Inflammatory macrophage treated with lipopolysaccharide for 1 hour (primary cell): Measurements from ENCODE around the gene GMCL2.

Experiments
- DNase-seq, 2 donors: peaks; one replicate each; pipeline ENCODE4 v3.0.0-alpha.2; 2020 to 2022

The GMCL2 gene

DNA sequence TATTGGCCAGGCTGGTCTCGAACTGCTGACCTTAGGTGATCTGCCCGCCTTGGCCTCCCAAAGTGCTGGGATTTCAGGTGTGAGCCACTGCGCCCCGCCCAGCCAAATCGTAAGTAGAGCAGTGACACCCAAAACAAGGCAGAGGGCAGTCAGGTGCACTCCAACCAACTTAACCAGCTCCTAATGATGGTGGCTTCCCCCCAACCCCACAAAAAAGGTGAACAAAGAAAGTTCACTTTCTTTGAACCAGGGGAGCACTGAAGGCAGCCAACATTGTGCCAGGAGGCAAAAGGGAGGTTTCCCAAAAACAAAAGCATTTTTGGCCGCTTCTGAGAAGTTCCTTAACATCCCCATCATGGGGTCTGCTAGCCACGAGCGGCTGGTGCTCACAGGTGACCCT, 9.6 kb downstream of the GMCL2 start:
- DNase-seq, result no peak

DNA sequence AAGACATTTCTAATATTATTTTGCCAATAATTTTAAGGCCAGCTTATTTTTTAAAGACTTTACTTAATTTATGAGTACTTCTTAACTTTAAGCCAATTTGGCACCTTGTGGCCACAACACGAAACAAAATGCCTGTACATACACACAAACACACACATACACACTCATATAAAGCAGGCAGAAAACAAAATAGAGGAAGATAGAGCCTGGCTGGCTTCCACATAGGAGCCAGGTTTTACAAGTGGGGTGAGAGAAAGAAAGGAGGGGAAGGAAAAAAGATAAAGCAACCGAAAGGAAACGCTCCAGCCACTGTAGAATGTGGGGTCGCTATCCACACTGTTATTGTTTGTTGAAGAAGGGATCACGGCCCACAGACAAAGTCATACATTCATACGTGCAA, 10.4 kb downstream of the GMCL2 start:
- no peak for DNase-seq

DNA sequence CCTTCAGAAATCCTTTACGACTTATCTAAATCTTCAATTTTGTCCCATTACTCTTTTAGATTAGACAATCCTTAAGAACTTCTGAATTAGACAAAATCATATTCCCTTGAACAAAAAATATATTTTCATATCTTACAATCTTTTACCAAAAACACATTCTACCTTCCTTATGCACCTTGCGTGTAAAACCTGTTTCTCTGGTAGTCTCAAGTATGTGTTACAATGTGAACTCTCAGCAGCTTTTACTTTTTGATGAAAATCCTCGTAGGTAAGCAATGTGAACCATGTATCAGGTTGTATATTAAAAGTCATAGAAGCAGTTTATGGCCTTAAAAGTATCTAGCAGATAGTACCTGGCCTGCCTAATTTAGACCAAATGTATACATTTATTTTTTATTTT, 12.7 kb downstream of the GMCL2 start:
- no peak for DNase-seq

DNA sequence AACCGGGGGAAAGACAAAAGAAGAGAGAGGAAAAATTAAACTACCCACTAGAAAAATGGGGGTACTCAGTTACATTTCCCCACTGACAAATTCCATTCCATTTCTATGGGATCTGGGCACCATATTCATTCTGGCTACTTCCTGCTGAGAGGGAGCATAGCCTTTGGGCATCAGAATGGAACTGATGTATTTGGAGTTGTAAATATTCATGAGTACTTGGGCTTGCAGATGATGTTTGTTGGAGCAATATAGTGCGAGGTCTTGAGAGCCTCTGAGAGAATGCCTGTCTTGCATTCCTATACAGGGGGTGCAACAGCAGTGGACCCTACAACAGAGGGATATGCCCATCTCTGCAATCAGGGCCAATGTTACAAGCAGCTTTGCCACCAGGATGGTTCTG, 16.7 kb downstream of the GMCL2 start:
- no peak for DNase-seq

DNA sequence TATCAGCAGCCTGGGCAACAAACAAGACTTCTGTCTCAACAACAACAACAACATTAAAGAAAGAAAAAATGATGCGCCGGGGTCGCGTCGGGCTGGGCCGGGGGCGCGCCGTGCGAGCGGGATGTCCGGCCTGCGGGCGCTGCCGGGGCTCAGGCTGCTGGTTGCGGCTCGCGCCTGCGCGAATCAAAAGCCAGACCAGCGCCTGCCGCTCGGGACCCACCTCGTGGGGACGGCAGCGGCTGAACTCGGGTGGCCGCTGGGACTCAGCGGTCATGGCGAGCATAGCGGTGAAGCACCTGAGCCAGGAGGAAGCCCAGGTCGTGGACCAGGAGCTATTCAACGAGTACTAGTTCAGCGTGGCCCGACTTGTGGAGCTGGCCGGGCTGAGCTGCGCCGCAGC, 21.6 kb downstream of the GMCL2 start:
- DNase-seq, result no peak

DNA sequence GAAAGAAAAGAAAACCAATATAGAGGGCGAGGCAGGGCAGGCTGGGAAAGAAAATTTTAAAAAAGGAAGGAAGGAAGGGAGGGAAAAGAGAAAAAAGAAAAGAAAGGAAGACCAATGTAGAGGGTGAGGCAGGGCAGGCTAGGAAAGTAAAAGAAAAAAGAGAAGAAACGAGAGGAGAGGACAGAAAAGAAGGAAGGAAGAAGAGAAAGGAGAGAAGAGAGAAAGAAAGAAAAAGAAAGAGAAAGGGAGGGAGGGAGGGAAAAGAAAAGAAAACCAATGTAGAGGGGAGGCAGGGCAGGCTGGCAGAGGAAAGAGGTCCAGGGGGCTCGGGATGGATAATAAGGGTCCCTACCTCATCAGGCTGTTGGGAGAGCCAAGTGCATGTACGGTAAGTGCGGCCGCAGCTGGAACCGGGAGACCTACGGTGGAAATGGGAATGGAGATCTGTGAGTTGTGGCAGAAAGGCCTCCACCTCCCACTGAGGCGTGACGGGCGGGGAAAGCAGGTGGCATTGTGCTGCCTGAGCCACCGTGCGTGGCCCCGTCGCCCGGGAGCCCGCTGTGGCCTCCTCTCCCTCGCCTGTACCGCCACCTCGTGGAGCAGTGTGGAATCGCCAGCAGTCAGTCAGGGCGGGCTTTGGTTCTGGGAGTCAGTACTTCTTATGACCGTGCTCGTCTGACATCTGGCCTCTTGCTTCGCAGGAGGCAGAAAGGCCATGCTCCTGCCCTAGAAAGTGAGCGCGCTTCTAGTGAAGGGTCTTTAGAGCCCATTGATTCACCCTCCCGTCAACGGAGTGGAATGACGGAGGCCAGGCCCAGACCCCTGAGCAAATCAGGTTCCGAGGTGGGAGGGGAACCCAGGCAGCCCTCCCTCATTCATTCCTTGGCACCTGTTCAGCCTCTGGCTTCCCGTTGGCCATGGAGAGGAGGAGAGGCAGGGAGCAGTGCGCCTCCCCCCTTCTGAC, 23.1 kb downstream of the GMCL2 start:
- peak; percentile 68 to 97 for DNase-seq

DNA sequence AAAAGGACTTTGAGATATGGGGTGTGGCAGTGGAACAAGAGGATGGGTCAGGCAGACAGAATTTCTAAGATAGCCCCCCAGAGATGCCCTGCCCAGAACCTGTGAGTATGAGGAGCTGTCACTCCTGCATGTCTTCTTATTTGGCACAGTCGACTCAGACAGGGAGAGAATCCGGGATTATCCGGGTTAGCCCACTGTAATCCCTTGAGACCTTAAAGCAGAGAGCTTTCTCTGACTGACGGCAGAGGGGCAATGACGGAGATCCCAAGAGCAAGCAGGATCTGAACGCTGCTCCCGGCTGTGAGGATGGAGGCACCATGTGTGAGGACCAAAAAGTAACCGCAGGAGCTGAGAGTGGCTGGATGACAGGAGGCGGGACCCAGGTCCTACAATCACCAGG, 24.7 kb downstream of the GMCL2 start:
- no peak for DNase-seq

DNA sequence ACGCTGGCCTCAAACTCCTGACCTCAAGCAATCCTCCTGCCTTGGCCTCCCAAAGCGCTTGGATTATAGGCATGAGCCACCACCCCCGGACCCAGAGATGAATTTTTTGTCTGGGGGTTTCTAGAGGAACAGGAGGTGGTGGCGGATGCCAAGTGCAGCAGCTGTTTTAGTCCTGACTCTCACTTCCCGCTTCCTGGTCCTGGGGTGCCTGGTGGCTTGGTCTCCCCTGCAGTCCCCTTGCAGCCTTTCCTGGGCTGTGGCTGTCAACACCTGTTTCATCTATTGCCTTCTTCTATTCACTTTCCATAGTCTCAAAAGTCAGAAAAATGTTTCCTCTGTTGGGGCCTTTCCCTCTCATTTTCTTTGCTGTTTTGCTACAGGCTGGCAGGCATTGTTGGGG, 27.0 kb downstream of the GMCL2 start:
- no peak for DNase-seq

DNA sequence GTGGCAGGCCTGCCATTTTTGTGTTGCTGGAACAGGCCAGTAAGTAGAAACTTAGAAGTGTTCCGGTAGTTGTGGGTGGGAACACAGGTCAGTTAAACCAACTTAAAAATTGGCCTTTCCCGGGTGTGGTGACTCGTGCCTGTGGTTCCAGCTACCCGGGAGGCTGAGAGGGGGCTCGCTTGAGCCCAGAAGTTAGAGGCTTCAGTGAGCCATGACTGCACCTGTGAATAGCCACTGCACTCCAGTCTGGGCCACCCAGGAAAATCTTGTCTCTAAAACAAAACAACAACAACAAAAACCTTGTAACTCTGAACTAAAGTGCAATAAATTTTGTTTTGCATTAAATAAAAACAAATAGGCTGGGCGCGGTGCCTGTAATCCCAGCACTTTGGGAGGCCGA, 32.1 kb downstream of the GMCL2 start:
- DNase-seq, result no peak

DNA sequence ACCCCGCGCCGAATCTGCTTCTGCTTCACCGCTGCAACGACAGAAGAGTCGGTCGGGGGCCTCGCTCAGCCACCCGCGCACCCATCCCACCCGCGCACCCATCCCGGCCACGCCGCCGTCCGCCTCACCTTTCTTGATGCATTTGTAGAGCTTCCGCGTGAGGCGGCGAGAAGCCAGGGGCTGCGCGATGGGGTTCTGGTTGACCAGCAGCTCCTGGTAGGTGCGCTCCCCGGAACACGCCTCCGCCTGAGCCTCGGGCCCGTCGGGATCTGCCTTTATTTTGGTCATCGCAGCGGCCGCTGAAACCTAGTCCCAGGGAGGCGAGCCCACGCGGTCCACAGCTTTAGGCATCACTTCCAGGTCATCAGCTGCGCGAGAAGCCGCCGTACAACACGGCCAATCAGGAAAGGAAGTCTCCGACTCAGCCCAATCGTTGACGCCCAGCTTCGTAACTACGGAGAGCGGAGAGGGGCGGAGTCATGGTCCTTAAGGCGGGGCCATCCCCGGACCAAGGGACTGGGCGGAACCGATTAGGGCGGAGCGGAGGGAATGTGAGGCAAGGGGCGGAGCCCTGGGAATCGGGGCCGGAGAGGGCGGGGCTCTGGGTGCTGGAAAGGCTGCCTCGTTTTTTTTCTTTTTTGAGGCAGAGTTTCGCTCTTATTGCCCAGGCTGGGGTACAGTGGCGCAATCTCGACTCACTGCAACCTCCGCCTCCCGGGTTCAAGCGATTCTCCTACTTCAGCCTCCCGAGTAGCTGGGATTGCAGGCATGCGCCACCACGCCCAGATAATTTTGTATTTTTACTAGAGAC, 33.4 kb downstream of the GMCL2 start, which contains the start of gene NHP2:
Gene NHP2, minus strand, starts transcription at position 356 of the 811 bp plus-strand sequence. Its CDS starts 68 bp downstream, at position 288.
- DNase-seq, result peak; percentile 99 to 100

DNA sequence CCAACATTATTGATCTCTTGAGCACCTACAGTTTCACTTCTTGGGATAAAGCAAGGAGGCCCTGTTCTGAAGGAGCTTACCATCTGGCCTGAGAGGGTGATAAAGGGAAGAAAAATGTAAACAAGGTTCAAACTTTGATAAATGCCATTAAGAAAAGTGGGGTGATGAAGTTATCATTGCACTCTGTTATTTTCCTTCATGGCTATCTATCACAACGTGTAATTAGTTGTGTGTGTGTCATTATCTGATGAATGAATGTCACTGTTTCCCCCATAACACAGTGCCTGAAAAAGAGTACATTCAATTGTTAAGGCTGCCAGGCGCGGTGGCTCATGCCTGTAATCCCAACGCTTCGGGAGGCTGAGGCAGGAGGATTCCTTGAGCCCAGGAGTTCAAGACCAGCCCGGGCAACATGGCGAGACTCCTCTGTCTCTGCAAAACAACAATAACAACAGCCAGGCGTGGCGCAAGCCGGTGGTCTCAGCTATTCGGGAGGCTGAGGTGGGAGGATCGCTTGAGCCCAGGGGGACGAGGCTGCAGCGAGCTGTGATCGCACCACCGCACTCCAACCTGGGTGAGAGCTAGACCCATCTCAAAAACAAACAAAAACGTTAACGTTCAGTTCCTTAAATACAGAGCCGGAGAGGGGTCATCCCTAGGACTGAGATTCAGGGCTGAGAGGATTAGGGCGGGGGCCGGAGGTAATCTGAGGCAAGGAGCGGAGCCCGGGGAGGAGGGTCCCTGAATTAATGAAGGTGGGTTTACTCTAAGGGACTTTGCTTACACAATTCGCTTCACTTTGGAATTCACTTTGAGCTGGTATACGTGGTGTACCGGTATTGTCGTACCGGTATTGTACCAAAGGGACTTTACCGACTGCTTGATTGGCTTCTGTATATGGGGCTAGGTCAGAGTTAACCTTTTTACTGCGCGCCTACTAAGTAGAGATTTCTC, 34.4 kb downstream of the GMCL2 start:
- DNase-seq, result no peak

DNA sequence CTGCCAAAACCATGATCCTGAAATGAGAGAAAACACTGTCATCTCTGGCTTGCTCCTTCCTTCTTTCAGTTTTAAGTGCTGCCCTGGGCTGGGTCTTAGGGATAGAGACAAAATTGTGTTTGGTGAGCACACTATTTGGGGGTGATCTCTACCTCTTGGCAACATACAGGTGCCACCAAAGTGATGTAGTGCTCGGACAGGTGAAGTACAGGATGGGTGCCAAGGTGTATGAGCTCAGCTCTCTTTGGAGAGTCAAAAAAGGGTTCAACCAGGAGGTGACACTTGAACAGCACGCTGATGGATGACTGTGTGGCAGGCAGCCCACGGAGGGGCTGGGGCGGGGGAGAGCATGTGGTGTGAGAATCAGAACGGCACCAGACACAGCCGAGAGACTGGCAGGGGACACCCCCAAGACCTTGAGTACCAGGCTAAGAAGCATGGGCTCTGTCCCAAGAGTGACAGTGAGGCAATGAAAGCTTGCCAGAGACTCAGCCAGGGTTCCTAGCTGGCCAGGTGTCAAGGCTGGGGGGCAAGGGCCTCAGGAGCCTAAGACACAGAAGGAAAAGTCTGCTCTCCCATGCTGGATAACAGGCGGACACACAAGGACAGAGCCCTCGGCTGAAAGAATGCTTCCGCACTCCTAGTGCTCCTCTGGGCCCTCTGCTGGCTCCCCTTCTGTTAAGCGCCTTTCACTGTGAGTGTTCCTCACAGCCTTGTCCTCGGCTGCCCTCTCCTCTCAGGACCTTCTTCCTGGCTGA, 36.0 kb downstream of the GMCL2 start:
- DNase-seq, result no peak

DNA sequence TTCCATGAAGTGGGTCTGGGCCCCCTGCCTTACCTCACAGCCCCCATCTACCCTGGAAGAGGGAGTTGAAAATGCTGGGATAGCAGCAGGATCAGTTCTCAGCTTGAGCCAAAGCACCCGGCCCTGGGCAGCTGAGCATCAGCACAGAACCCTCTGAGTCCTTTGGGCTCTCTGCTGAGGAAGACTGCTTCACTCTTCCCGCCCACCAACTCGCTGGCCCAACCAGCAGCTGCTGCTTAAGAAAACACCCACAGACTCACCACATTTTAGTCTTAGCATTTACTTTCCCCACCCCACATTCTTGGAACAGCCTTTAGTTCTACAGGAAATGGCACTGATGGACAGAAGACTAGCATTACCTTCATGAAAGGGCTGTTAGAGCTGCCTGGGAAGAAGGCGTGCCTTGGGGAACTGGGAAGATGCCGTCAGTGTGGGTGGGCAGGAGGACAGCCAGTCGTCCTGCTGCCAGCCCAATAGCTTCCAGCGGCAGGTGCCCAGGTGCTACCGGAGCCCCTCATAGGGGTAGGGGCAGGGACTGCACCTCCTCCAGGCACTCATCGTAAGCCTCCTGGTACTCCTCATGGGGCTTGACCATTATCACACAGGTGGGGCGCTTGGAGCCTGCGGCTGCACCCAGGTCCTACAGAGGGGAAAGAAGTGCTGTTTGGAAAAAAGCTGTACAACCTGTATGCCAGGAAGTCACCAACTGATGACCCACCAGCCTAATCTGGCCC, 37.8 kb downstream of the GMCL2 start:
- DNase-seq, result no peak

DNA sequence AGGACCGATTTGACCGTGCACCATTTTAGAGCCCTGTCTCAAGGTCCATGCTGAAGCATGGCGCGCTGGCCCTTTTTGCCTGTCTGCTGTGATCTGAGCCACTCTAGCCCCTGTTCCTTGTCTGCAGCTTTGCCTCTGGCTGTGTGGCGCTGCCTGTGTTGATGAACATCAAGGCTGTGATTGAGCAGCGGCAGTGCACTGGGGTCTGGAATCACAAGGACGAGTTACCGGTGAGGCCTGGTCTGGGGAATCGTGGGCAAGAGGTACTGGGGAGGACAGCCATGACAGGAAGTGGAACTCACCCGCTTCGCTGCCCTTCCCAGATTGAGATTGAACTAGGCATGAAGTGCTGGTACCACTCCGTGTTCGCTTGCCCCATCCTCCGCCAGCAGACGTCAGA, 39.8 kb downstream of the GMCL2 start:
- DNase-seq, result no peak

DNA sequence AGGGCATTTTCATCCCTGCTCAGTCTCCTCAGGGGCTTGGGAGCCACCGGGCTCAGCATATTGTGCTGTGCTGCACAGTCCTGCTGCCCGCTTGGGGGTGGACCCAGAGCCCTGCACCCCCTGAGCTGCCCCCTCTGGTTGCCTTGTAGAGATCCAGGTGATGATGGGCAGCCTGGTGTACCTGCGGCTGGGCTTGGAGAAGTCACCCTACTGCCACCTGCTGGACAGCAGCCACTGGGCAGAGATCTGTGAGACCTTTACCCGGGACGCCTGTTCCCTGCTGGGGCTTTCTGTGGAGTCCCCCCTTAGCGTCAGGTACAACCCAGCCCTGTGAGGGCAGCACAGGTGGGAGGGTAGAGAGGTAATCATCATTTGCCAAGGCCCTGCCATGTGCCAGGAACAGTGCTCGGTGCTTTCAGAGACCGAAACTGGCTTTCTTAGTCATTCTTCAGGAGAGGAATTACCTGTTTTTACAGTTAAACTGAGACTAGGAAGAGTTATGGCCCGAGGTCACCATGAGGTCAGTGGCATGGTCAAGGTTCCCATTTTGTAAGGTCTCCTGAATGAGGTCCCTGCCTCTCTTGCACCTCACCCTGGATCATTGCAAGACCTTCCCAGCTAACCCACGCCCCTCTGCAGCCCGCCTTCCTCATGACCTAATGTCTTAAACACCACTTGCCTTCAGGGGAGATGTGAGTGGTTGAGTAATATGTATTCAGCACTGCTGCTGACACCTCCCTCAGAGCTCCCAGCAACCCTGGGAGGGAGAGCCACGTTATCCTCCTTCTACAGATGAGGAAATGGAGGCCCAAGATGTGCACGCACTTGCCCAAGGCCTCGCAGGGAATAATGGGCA, 41.0 kb downstream of the GMCL2 start:
- DNase-seq, result peak in 1 of 2 donors; percentile 28

DNA sequence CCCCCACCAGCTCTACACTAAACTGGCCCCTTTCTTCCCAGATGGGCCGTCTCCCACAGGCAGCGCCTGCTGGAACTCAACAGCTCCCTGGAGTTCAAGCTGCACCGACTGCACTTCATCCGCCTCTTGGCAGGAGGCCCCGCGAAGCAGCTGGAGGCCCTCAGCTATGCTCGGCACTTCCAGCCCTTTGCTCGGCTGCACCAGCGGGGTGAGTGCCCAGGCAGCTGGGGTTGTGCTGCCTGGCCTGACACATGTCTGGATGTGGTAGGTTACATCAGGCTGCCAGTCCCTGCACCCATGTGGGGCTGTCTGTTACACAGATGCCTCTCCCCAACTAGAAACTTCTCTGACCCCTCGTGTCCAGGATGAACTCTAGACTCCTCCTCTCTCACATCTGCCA, 43.3 kb downstream of the GMCL2 start:
- no peak for DNase-seq

DNA sequence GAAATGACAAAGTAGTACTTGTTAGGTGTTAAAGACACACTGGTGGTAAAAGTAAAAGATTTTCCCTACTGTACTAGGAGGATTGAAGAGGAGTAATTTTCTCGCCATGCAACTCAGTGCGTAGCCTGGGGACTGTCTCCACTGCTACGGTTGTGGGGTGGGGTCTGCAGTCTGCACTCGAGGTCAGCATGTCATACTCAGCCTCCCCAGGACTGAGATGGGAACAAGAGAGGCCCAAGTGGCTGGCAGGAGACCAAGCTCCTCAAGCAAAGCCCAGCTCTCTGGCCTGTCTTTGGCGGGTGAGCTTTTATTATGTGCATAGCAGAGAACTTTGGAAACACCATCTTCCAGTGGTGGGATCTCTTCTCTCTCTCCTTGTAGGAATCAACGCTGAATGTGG, 43.9 kb downstream of the GMCL2 start:
- DNase-seq, result no peak

DNA sequence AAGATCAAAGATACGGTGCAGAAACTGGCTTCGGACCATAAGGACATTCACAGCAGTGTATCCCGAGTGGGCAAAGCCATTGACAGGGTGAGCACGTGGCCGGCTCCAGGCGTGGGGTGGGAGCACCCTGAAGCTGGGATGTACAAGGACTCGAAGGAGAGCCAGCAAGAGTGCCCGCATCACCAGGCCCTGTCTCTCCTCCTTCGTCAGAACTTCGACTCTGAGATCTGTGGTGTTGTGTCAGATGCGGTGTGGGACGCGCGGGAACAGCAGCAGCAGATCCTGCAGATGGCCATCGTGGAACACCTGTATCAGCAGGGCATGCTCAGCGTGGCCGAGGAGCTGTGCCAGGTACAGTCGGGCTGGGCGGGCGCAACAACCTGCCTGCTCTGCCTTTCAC, 44.5 kb downstream of the GMCL2 start:
- no peak for DNase-seq

DNA sequence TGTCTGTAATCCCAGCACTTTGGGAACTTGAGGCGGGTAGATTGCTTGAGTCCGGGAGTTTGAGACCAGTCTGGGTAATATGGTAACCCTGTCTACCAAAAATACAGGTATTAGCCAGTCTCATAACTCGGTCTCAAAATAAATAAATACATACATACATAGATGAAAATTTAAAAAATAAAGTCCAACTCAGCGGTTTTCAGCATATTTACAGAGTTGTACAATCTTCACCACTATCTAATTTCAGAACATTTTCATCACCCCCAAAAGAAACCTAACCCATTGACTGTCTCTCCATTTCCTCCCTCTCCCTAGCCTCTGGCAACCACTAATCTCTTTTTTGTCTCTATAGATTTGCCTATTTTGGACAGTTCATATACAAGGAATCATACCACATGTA, 45.6 kb downstream of the GMCL2 start:
- no peak for DNase-seq

DNA sequence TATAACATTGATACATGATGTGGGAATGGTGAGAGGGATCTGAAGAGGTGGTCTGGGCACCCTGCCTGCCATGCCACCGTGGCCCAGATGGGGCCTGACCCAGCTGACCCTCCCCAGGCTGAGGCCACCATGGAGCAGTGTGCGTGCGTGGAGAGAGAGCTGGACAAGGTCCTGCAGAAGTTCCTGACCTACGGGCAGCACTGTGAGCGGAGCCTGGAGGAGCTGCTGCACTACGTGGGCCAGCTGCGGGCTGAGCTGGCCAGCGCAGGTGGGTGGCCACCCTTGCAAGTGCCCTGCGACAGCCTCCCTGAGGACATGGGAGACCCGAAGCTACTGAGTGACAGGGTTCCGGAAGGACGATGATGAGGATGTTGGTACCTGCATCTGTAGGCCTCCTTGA, 49.2 kb downstream of the GMCL2 start:
- DNase-seq, result no peak
